DMS153 treated with DMSO at 0.1 percent for 48 hours (cell line): Measurements from ENCODE around the gene DCLK2.

ENCODE experiments used
- DNase-seq: peaks from one replicate; lab custom pipeline; 2025; ENCODE audit not compliant: unreplicated experiment; lab: John Stamatoyannopoulos, UW

Gene DCLK2

DNA sequence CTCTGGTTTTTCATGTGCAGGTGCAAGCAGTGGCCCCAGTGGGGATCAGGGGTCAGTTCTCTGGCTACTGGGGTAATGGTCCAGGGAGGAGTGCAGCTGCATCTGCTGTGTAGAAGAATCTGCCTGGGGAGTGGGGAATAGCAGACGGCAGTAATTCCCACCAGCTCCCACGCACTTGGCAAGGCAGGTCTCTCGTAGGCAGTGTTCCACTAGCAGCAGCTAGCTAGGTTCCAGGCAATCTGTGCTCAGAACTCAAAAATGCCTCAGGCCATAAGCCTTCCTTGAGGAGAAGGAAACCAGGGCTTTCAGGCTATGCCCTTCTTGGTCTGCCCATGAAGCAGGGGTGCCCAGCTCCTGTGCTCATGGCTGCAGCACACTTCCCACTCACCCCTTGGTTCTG is 38.8 kb downstream of the DCLK2 start:
- DNase-seq: no peak

DNA sequence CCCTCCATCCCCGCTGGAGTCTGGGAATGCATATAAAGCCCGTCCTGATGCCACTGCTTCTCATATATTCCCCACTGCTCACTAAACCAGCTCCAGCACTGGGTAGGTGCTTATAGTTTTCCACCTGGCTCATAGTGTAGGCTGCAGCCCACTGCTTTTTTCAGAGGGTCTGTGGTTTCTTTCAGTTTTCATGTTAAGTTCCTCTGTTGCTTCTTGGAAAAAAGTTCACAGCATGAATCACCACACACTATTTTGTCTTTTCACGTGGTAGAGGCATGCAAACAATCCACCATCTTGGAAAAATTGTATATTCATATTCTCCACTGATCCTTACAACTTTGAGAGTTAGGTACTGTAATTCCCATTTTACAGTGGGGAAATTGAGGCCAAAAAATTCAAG is 39.4 kb downstream of the DCLK2 start:
- no peak for DNase-seq

DNA sequence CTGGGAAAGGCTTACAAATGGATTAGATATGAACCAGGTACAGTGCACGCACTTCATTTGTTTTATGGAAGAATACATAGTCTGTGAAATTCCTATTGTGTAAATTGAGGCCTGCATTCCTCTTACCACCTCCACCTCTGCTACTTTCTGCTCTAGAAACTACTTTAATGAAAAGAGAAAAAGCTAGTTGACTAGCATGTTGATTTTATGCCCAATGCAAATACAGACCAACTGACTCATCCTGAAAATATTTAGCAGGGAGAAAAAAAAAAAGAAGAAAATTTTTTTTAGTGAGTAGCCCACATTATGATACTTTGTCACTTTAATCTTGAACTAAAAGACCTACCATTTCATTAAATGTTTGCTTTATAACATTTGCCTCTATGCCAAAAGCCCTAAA is 41.2 kb downstream of the DCLK2 start:
- DNase-seq: no peak

DNA sequence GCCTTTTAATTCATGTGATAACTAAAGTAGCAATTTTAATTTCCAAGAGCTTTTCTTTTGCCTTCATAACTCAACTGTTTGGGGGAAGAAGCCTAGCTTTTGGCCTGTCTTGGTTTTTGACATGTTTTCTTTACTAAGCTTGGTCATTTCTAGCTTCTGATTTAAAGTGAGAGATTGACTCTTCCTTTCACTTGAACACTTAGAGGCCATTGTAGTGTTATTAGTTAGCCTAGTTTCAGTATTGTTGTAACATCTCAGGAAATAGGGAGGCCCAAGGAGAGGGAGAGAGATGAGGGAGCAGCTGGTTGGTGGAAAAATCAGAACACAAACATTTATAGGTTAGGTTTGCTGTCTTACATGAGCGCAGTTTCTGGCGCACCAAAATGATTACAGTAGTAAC is 44.8 kb downstream of the DCLK2 start:
- no peak for DNase-seq

DNA sequence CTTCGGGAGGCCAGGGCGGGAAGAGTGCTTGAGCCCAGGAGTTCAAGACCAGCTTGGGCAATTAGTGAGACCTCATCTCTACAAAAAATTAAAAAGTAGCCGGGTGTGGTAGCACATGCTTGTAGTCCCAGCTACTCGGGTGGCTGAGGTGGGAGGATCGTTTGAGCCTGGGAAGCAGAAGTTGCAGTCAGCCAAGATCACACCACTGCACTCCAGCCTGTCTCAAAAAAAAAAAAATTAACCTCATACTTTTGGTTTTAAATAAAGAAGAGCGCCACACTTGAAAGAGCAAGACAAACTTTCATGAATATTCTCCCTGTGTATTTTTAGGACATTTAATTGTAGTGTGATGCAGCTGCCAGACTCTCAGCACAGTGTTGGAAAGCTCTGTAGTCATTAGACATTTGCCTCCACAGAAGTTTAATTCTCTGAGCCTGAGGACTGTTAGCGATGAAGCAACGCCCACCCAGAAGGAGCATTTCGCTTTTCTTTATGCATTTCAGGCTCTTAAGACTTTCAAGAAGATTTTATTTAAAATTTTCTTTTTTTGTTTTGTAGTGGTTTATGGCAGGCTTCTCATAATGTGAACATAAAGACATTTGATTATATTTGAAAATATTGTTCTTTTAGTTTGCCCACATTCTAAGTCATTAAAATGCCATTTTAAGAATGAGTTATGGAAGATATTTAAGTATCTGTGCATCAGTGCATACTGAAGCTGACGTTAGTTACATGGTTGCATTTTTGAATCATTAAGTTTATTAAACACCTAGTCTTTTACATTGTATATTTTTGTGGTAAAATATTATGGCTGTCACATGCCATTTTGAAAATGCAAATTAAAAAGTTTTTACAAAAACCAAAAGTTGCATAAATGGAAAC is 45.8 kb downstream of the DCLK2 start:
- DNase-seq: no peak

DNA sequence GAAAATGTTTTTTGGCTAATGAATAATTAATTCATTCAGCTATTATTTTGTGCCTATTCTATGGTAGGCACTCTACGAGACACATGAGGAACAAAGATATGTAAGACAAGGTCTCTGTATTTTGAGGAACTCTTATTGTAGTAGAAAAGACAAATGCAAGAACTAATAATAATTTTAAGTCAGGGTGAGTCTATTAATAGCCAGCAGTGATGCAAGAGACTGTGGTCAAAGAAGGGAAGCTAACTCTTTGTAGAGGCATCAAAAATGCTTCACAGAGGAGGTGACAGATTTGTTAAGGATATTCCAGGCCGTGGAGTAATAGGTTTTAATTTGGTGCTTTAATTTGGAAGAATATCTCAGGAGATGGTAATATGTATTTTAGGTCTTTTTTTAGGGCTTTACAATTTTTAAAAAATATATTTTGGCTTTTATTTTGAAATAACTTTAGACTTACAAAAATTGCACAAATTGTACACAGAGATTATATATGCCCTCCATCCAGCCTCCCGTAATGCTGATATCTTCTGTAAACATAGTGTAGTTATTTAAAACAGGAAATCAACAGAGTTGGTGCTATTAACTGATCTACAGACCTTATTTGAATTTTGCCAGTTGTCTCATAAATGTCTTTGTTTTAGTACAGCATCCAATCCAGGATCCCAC is 48.1 kb downstream of the DCLK2 start:
- no peak for DNase-seq

DNA sequence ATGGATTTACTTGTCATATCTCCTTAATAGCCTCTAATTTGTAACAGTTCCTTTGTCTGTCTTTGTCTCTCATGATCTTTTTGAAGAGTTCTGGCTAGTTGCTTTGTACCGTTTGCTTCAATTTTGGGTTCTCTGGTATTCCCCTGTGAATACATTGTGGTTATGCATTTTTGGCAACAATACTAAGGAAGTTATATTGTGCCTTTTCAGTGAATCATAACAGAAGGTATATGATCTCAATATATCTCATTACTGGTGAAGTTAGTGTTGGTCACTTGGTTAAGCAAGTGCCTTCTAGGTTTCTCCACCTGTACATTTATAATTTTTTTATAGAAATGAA is 48.6 kb downstream of the DCLK2 start:
- DNase-seq: no peak

DNA sequence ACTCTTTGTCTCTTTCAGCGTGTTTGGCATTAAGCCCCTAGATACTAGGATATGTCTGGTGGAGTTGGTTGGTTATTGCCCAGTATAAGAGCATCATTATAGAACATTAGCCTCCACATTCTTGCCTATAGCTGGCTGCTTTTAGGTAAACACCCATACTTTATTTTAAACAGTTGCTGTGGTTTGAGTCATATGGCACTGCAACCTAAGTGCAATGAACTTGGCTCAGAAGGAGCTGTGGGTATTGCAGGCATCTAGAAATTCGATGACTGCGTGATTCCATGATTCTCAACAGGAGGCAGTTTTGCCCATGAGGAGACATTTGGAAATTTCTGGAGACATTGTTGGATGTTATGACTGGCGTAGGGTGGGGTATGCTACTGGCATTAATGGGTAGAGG is 49.5 kb downstream of the DCLK2 start:
- DNase-seq: no peak

DNA sequence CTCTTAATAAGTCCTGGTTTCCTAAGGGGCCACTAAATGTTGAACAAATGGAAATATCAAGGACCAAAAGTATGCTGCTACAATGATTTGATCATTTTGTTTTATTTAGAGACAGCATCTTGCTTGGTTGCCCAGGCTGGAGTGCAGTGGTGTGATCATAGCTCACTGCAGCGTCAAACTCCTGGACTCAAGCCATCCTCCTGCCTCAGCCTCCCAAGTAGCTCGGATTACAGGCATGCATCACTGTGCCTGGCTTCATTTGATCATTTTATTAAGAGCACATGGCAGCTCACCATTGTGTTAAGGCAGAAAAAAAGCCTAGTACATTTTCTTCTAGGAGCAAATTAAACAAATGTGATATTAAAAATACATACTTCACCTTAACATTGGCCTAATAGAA is 52.7 kb downstream of the DCLK2 start:
- no peak for DNase-seq

DNA sequence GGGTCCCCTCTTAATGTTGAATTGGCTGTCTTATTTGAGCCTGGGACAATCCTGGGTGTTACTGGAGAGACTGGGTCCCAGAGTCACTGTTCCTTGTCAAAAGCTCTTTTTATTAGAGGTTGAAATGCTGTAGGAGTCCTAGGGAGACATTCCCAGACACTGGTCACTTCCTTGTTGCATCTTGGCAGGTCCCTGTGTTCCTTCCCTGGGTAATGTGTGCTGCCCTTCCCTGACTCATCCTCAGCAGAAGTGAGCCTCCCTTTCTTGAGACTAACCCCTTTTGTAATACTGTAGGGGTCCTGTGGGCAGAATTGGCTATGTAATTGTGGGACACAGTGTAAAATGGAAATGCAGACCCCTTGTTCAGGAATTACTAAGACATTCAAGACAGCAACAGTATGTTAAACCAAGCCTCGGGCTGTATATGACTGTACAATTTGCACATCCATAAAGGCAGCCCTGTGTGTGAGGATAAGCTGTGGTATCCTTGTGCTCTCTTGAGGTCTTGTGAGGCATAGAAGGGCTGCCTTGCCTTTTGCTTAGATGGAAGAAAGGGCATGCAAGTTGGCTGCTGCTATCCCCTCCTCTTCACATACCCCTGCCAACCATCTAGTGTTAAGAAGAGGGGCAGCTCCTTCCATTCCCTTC is 53.5 kb downstream of the DCLK2 start:
- no peak for DNase-seq

DNA sequence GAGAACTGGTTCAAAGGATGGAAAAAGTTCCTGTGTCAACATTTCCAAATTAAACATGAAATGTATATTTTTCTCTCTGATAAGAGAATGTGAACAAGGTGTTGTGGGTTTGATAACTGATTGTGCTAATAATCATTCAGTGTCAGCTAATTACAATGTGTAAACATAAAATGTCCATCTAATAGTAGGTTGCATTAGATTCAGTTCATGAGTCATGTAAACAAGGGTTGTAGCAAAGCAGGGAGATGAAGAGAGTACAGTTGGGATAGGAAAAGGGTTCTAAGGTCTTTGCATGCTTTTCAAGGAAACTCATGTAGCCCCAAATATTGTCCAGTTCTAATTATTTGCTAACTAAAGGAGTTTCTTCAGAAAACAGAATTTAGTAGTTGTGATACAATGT is 55.4 kb downstream of the DCLK2 start:
- DNase-seq: no peak

DNA sequence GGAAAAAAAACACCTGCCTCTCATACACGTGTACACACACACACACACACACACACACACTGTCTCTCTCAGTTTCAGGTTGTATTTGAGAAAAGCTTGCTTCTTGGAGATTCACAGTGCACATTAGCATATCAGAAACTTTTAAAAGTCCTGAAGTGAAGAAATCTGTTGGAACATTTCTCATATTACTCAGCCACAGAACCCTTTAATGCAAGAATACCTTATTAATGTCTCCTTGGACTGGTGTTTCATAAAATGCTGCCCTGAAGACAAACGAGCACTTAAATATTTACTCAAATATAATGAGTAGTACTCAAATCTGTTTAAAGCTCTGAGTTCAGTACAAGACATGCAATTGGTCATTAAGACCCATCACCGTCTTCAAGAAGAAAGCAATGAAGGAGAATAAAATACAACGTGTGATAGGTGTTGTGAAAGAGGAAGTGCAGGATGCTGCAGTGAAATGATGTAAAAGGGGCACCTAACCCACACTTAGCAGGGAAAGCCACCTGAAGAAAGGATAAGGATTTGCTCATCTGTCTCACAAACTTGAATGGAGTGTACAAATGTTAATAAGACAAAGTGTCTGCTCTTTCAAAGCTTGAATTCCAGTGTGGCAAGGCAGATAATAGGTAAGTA is 57.0 kb downstream of the DCLK2 start:
- DNase-seq: no peak

DNA sequence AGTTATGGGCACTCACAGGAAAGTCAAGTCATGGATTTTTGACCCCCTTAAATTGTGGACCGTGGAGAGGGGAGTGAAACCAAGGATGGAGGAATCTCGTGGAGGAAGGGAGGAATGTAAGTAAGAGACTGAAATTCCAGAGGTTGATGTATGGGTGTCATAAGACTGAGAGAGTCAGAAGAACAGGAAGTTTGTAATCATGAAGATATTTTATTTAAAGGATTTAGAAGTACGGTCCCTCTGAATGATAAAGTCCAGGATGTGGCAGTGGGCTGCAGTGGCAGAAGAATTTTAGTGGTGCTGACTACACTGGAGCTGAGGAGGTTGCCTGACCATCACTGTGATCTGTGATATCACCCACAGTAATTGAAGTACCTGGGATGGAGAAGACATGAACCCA is 57.8 kb downstream of the DCLK2 start:
- no peak for DNase-seq

DNA sequence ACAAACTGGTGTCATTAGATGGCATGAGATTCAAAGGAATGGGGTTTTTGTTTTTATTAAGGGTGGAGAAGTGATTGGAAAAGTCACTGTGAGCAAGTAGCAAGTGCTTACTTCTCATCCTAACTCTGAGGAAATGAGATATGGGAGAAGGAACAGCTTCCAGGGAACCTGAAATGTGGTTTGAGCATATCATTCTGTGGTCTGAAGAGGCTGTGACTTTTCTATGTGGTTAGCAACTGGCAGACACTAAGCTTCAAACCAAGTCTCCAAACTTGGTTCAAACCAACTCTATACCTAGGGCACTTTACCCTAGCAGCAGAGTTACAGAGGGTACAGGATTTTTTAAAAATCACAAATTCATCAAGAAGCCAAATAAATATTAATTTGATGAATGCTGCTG is 58.2 kb downstream of the DCLK2 start:
- no peak for DNase-seq

DNA sequence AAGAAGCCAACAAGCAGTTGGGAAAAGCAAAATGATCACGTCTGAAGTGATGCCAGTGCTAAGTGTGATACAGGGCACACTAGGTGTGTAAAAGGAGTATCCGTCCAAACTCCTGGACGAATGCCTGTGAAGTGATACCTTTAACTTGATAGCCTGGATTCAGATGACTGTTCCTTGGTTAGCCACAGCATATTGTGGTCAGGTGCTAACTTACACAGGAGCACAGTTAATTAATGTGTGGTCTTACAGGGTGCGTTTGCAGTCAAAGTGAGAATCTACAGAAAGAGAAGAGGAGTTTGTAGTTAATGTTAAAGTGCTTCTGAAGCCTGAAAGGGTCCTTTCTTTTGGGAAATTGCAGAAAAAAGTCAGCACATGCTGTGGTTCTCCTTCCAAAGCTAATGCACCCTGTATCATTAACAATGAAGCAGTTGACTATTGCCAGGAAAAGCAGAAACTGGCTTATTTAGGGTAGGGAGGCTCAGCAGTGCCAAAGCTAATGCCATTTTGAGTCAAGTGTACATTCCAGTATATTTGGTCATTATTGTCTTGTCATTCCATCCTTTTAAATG is 61.1 kb downstream of the DCLK2 start:
- DNase-seq: no peak

DNA sequence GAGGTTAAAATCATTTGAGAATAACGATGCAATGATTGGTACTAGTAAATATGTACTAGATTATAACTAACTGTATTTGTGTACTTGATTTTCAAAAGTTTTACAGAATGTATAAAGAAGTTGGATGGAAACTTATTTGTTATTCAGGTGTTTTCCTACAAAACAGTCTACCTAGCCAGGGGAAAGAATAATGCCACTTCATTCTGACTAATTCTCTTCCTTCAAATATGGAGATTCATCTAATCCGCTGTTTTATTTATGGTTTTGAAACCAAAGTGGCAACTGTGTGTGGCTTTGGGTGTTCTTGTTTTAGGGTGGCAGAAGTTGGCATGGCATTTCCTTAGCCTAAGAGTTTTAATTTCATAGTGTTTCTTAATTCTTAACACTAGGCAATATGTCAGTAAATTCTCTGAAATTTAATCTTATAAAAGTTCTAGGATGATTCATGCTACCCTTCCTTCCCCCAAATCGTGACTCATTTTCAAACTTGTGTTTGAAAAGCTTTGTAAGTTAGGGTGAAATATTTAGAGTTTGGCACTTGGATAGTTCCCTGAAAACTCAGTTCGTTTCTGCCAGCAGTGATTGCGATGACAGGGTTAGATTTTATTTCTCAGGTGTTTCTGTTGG is 62.6 kb downstream of the DCLK2 start:
- no peak for DNase-seq

DNA sequence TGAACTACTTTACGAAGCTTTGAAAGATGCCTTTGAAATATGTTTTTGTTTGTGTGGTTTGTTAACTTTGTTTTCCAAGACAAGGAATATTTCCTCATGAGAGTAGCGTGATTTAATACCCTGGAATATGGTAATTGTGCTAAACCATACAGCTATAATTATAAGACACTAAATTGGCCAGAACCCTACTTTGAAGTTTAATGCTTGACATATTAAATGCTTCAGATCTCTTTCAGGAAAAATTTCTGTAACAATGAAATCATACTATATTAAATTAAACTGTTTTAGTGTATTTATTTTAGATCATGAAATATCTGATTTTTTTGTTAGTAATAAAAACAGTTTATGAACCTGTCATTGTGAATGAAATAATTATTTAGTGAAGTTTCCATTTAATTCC is 63.5 kb downstream of the DCLK2 start:
- no peak for DNase-seq

DNA sequence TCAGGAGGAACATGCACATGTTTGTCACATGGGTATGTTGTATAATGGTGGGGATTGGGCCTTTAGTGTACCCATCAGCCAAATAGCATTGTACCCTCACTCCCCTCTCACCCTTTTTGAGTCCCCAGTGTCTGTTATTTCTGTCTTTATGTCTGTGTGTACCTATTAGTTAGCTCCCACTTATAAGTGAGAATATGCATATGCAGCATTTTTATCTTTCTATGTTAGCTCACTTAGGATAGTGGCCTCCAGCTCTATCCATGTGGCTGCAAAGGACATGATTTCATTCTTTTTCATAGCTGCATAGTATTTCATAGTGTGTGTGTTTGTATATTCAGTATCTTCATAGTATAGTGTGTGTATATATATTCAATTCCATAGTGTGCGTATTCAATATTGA is 64.6 kb downstream of the DCLK2 start:
- no peak for DNase-seq

DNA sequence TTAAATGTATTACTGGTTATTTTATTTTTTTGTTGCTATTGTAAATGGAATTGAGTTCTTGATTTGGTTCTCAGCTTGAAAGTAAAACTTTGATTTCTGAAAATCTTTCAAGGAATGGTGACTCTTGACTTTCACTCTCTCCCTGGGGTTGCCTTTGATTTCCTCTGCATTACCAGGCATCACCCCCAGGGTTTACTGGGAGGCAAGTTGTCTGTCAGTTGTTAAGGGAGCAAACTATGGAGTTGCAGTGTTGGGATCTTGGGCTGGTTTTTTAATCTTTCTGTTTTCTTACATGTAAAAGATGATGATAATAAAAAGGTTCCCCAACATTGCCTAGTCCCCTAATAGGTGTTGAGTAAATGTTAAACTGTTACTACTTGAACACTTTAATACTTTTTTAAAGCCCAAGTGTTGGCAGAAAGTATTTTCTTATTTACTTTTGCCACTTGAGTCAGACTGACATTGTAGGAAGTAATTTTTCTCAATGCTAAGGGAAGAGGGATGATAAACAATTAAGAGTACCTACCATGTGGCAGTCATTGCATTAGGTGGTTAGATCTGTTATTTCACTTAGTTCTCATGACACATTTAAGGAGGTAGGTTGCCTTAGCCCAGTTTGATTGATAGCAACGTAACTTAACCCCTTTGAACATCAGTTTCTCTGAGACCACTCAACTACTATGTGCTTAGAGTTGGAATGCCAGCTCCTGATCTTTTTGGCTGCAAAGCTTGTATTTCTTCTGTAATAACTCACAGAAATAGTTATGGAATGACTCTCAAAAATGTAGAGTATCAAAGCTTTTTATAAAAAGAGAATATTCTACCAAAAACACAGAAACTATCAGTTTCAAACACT is 67.1 kb downstream of the DCLK2 start:
- DNase-seq: no peak

DNA sequence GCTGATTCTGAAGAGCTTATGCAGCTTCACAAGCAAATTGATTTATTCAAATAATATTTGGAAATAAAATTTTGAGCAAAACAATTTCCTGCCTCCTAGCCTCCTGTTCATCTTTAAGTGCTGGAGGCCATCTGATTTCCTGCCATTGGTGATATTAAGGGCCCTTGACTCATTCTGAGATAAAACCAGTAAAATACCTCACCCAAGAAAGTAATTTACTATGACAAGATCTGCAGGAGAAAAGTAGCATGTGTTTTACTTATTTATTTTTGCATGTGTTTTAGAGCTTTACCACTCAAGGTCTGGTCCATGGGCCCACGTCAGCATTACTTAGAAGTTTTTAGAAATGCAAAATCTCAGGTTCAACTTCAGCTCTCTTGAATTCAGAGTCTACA is 67.7 kb downstream of the DCLK2 start:
- DNase-seq: no peak
